ENCODE data around the gene ANO1. TPM values are rescaled to one million over a fixed set of nuclear protein-coding genes. Genes with fewer than 3 reads are reported as not detected.

ANO1 gene
- total RNA-seq, 4 donors from 2014 or later: 1.7 to 13.9 (median 5.3) TPM

GRCh38 chr11:70107191-70107590 is 29.1 kb downstream of the ANO1 start:
- no peak for ATAC-seq (ENCODE audit: low FRiP score)
- DNase-seq (ENCODE audit: low spot score): no peak
- no peak for TF ChIP-seq CTCF (IDR thresholded peaks at IDR 0.05)

- no peak for DNase-seq (ENCODE audit: low spot score)
- no peak for ATAC-seq (ENCODE audit: low FRiP score)
- TF ChIP-seq CTCF (IDR thresholded peaks at IDR 0.05): no peak
These were observed 29.6 kb downstream of the ANO1 start for GRCh38 chr11:70107756-70108155.

GRCh38 chr11:70108250-70108649 is 30.1 kb downstream of the ANO1 start:
- TF ChIP-seq CTCF (IDR thresholded peaks at IDR 0.05): no peak
- DNase-seq (ENCODE audit: low spot score) (no peak), ATAC-seq (ENCODE audit: low FRiP score) (peak; percentile 77)

- no peak for DNase-seq (ENCODE audit: low spot score)
- ATAC-seq (ENCODE audit: low FRiP score): no peak
- TF ChIP-seq CTCF (IDR thresholded peaks at IDR 0.05): no peak
These were observed 30.9 kb downstream of the ANO1 start for GRCh38 chr11:70109006-70109405.

GRCh38 chr11:70109903-70110302 is 31.8 kb downstream of the ANO1 start:
- DNase-seq (ENCODE audit: low spot score) (no peak), ATAC-seq (ENCODE audit: low FRiP score) (no peak)

GRCh38 chr11:70110538-70111055 is 32.5 kb downstream of the ANO1 start:
- DNase-seq (ENCODE audit: low spot score): no peak
- ATAC-seq (ENCODE audit: low FRiP score): no peak
- no peak for TF ChIP-seq CTCF (IDR thresholded peaks at IDR 0.05)

More at GRCh38 chr11:70109903-70110302, 31.8 kb downstream of the ANO1 start:
- TF ChIP-seq CTCF (IDR thresholded peaks at IDR 0.05): no peak

GRCh38 chr11:70111269-70112016 is 33.3 kb downstream of the ANO1 start:
- DNase-seq (ENCODE audit: low spot score) (no peak), ATAC-seq (ENCODE audit: low FRiP score) (no peak)
- TF ChIP-seq CTCF (IDR thresholded peaks at IDR 0.05): no peak
